Gastrocnemius medialis (tissue), 4 donors: ENCODE measurements around the gene PLLP. TPM values are rescaled to one million over a fixed set of nuclear protein-coding genes. Genes with fewer than 3 reads are reported as not detected.

Experiments used
- ATAC-seq, 2 donors: fragments of 150-250 bp; one replicate each; pipeline ENCODE4 v1.9.1; 2016
- DNase-seq, 2 donors: peaks; one replicate each; pipeline ENCODE4 v3.0.0-alpha.2; 2019
- H3K27ac ChIP-seq, 4 donors: fragments of 200-600 bp; sonication (generic); 1 replicate in 1 of 4; 2 replicates in 3 of 4; pipeline ENCODE4 v1.5.1; 2016 to 2018; ENCODE audit warnings: mild to moderate bottlenecking in 2 of 4, moderate library complexity in 1 of 4
- H3K27me3 ChIP-seq, 3 donors: fragments of 200-600 bp; sonication (generic) in 2 of 3; 1 replicate in 1 of 3; 2 replicates in 2 of 3; pipeline versions ENCODE4 v1.5.1 to v1.6.0; 2016 to 2019; ENCODE audit warnings: mild to moderate bottlenecking in 1 of 3, moderate library complexity in 1 of 3
- H3K36me3 ChIP-seq, 2 donors: fragments of 200-600 bp; sonication (generic) in 1 of 2; one replicate each; pipeline ENCODE4 v1.5.1; 2017 to 2018
- H3K4me1 ChIP-seq, 2 donors: fragments of 200-600 bp; sonication (generic) in 1 of 2; one replicate each; pipeline ENCODE4 v1.5.1; 2016 to 2017; ENCODE audit warnings: mild to moderate bottlenecking in 2 of 2
- H3K4me3 ChIP-seq, 4 donors: fragments of 200-600 bp; sonication (generic) in 3 of 4; 1 replicate in 1 of 4; 2 replicates in 3 of 4; pipeline ENCODE4 v1.5.1; 2016 to 2019; ENCODE audit warnings: mild to moderate bottlenecking in 2 of 4
- H3K9me3 ChIP-seq, 3 donors: fragments of 200-600 bp; sonication (generic) in 2 of 3; 1 replicate in 1 of 3; 2 replicates in 2 of 3; pipeline ENCODE4 v1.5.1; 2016 to 2019
- CTCF ChIP-seq, 5 experiments: fragments of 450-650 bp in 3 of 5; fragments of 200-600 bp in 2 of 5; sonication (generic) in 2 of 5; IDR thresholded peaks in 4 of 5; conservative IDR thresholded peaks in 1 of 5; 1 replicate in 4 of 5; 2 replicates in 1 of 5; pipeline ENCODE4 v1.5.1; 2016 to 2019; ENCODE audit warnings: antibody characterized with exemption in 5 of 5, mild to moderate bottlenecking in 3 of 5, moderate library complexity in 3 of 5
- POLR2A ChIP-seq, 2 donors: fragments of 450-650 bp; IDR thresholded peaks; one replicate each; pipeline ENCODE4 v1.6.1; 2017; ENCODE audit warnings: antibody characterized with exemption in 2 of 2, mild to moderate bottlenecking in 2 of 2, moderate library complexity in 2 of 2
- in situ Hi-C, 4 donors: fragments of 200-750 bp; cut with MboI; loops; one replicate each; pipeline versions ENCODE4 v1.15.0 to v1.8.0; 2017; ENCODE audit warnings: low sequenced_read_pairs in 4 of 4
- intact Hi-C: fragments of 100-400 bp; cut with DNase I; formaldehyde crosslinking; loops from one replicate; pipeline ENCODE4 v1.15.1; 2023; ENCODE audit warnings: low total_unique reads
- total RNA-seq, 4 donors: library from RNA; depleted of rRNA; stranded (reverse); fragments of >200 nt; gene quantifications; one replicate each; pipeline versions ENCODE4 v1.1.0 to v1.2.3, GENCODE V29; 2016

PLLP gene
- total RNA-seq, 4 donors from 2014 or later = 1.2 to 6.2 (median 4.7) TPM

- intact Hi-C loops (no loop called here), in situ Hi-C loops (no loop called here)
- H3K27me3 ChIP-seq = peaks cover 0 to under 1% (median 0%) of the 10 kb centered on the region in 3 donors
- H3K36me3 ChIP-seq = no peaks in the 10 kb centered on the region
- TF ChIP-seq POLR2A (IDR thresholded peaks at IDR 0.05) (no peak), CTCF (IDR thresholded peaks at IDR 0.05 in 4 of 5, conservative IDR thresholded peaks at IDR 0.05 in 1 of 5) (no peak)
- no peak for DNase-seq
- H3K27ac ChIP-seq = no peak overlapping the region
- no peak overlapping the region for H3K4me3 ChIP-seq
- ATAC-seq = no peak
- no peaks in the 10 kb centered on the region for H3K9me3 ChIP-seq
- H3K4me1 ChIP-seq = no peaks in the 10 kb centered on the region
Measured at GRCh38 chr16:57324749-57325148, 40.3 kb upstream of the PLLP start.

- no peaks in the 10 kb centered on the region for H3K27me3 ChIP-seq
- ATAC-seq = no peak
- peaks cover 0 to 7% of the 10 kb centered on the region in 2 donors for H3K4me1 ChIP-seq
- no peak overlapping the region for H3K27ac ChIP-seq
- no peaks in the 10 kb centered on the region for H3K36me3 ChIP-seq
- H3K4me3 ChIP-seq = no peak overlapping the region
- in situ Hi-C loops (no loop called here), intact Hi-C loops (no loop called here)
- DNase-seq = no peak
- H3K9me3 ChIP-seq = no peaks in the 10 kb centered on the region
- no peak for TF ChIP-seq POLR2A (IDR thresholded peaks at IDR 0.05)
- no peak for TF ChIP-seq CTCF (IDR thresholded peaks at IDR 0.05 in 4 of 5, conservative IDR thresholded peaks at IDR 0.05 in 1 of 5)
Measured at GRCh38 chr16:57319646-57320045, 35.2 kb upstream of the PLLP start.

GRCh38 chr16:57318240-57318970 is 33.9 kb upstream of the PLLP start:
- Histone ChIP-seq H3K36me3 (no peaks in the 10 kb centered on the region), H3K4me3 (no peak overlapping the region), H3K9me3 (no peaks in the 10 kb centered on the region), H3K4me1 (peaks cover 0 to 7% of the 10 kb centered on the region in 2 donors), H3K27me3 (no peaks in the 10 kb centered on the region), H3K27ac (no peak overlapping the region)
- TF ChIP-seq CTCF (IDR thresholded peaks at IDR 0.05 in 4 of 5, conservative IDR thresholded peaks at IDR 0.05 in 1 of 5) (no peak), POLR2A (IDR thresholded peaks at IDR 0.05) (no peak)
- ATAC-seq = no peak
- in situ Hi-C loops (no loop called here), intact Hi-C loops (no loop called here)
- DNase-seq = no peak

GRCh38 chr16:57316390-57317017 is 32.0 kb upstream of the PLLP start:
- Histone ChIP-seq H3K9me3 (no peaks in the 10 kb centered on the region), H3K4me3 (no peak overlapping the region), H3K36me3 (no peaks in the 10 kb centered on the region), H3K27me3 (no peaks in the 10 kb centered on the region), H3K27ac (peak overlapping the region; percentile 55 to 71 (median 59)), H3K4me1 (peaks cover 0 to 7% of the 10 kb centered on the region in 2 donors)
- DNase-seq (no peak), ATAC-seq (peak; percentile 74 to 77)
- intact Hi-C loops (no loop called here), in situ Hi-C loops (no loop called here)
- TF ChIP-seq CTCF (IDR thresholded peaks at IDR 0.05 in 4 of 5, conservative IDR thresholded peaks at IDR 0.05 in 1 of 5) = no peak
- TF ChIP-seq POLR2A (IDR thresholded peaks at IDR 0.05) = no peak
